Stimulated activated CD8-positive, alpha-beta memory T cell treated with anti-CD3 and anti-CD28 coated beads, Interleukin-2, amount 100 ng/mL, for 1 hour (primary cell): Measurements from ENCODE around the gene CFP.
"Not testable (repeated sequence)": the region's sequence is repeated elsewhere in the genome, so short reads cannot be mapped to it uniquely, and the experiment has no call there.

Source experiments
- DNase-seq, 2 donors: peaks; one replicate each; pipeline ENCODE4 v3.0.0-alpha.2; 2020; ENCODE audit warnings: low read depth in 2 of 2

Gene CFP

GRCh38 chrX:47603125-47603524 is 26.6 kb downstream of the CFP start:
- DNase-seq: not testable (repeated sequence)

GRCh38 chrX:47597222-47597621 is 32.5 kb downstream of the CFP start:
- no peak for DNase-seq

- DNase-seq: no peak
Measured at GRCh38 chrX:47596256-47596655, 33.5 kb downstream of the CFP start.

GRCh38 chrX:47595716-47596251 is 33.9 kb downstream of the CFP start:
- no peak for DNase-seq

- no peak for DNase-seq
Measured at GRCh38 chrX:47593522-47593921, 36.2 kb downstream of the CFP start.

GRCh38 chrX:47590984-47591383 is 38.7 kb downstream of the CFP start:
- no peak for DNase-seq

GRCh38 chrX:47587906-47588735 is 41.6 kb downstream of the CFP start:
- DNase-seq: no peak

GRCh38 chrX:47587091-47587891 is 42.4 kb downstream of the CFP start:
- no peak for DNase-seq

- DNase-seq: no peak
Measured at GRCh38 chrX:47586043-47586787, 43.5 kb downstream of the CFP start.

- no peak for DNase-seq
Measured at GRCh38 chrX:47585273-47585672, 44.5 kb downstream of the CFP start.

GRCh38 chrX:47584714-47585113 is 45.0 kb downstream of the CFP start:
- no peak for DNase-seq

- DNase-seq: no peak
Measured at GRCh38 chrX:47583240-47583861, 46.4 kb downstream of the CFP start.

GRCh38 chrX:47581731-47582647 is 47.7 kb downstream of the CFP start, which contains the start of gene TIMP1:
TIMP1 (plus strand) TSS chrX:47582436; CDS start chrX:47583416, 980 bp downstream.
- DNase-seq: peak; percentile 57 to 67

- DNase-seq: no peak
Measured at GRCh38 chrX:47579537-47579936, 50.2 kb downstream of the CFP start.

- DNase-seq: no peak
Measured at GRCh38 chrX:47578692-47579091, 51.0 kb downstream of the CFP start.

- no peak for DNase-seq
Measured at GRCh38 chrX:47577901-47578300, 51.8 kb downstream of the CFP start.

- no peak for DNase-seq
Measured at GRCh38 chrX:47577424-47577823, 52.3 kb downstream of the CFP start.

GRCh38 chrX:47576021-47576898 is 53.5 kb downstream of the CFP start:
- no peak for DNase-seq

GRCh38 chrX:47574547-47575301 is 55.0 kb downstream of the CFP start:
- DNase-seq: no peak
